HG02798 (cell line): Measurements from ENCODE around the gene RAB44.

Experiments
- ATAC-seq: cut with Tn5 transposase; IDR thresholded peaks from one replicate; pipeline ENCODE4 v1.9.1; 2021; ENCODE audit warnings: mild to moderate bottlenecking; ENCODE audit not compliant: unreplicated experiment, poor library complexity

RAB44 gene

DNA sequence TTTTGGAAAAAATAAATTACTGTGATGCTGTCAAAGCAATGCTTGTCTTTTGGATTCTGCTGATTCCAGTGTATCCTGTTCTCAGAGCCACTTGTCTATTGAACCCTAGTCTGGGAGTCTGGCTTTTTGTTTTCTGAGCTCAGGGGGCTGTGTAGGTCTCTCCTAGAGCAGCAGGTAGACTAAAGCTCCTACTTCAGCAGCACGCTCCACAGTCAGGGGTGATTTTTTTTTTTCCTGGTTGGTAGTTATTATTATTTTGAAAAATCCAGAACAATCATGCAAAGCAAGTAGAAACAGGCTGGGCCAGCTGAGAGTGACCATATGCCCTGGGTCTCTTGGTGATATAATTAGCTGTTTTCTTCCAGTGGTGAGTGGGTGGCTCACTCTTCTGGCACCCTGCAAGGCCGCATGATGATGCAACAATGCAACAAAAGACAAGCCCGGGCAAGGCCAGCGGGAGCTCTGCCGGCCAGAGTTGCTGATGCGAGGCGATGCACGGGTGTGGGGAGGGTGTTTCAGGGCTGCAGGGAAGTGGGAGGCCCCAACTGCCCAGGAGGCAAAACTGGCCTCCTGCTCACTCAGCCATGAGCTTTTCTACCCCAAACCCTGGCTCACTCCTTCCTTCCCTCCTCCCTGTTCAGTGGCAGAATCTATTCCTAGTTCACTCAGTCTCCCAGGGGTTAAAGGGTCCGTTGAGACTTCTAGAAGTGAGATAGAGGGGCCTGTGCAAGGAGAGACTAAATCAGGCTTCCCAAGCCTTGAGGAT lies 30.6 kb upstream of the RAB44 start:
- peak; percentile 88 for ATAC-seq

DNA sequence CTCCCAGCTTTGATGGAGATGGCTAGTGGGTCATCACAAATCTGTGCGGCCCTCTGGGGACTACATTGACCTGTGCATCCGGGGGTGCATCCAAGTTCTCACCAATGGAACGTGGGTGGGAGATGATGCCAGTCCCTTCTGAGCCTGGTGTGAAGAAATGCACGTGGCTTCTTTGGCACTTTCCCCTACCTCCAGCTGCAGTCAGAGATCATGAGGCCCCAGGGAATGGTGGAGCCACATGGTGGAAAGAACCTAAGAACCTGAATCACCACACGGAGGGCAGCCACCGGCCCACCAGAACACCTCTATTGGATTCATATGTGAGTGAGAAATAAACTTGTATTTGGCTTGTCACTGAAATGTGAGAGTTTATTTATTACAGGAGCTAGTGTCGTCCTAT lies 29.0 kb upstream of the RAB44 start:
- no peak for ATAC-seq

DNA sequence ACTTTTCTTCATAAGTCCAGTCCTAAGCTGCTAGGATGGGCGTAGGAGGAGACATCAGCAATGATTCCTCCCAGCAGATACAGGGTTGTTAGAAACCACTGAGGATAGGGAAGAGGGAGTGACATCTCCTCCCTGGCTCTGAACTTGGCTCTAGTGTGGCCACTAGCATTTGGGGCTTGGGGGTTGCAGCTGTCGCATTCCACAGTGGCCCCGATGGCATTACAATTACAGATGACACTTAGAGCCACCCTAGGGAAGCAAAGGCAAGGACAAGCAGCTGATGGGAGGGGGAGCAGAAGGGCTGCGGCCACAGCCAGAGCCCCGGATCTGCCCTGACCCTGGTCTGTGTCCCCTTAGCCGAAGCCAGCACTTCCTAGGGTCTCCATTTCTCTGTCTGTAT lies 28.6 kb upstream of the RAB44 start:
- ATAC-seq, result no peak

DNA sequence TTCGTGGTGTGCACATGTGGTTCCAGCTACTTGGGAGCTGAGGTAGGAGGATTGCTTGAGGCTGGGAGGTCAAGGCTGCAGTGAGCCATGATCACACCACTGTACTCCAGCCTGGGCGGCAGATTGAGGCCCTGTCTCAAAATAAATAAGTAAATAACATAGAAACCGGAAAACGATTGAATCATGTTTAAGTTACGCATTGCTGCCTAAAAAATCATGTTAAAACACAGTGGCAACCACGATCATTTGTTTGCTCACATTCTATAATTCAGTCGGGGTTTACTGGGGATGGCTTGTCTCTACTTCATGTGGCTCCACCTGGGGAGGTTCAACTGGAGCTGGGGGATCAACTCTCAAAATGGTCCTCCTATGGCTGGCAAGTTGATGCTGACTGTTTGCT lies 27.4 kb upstream of the RAB44 start:
- ATAC-seq, result no peak

DNA sequence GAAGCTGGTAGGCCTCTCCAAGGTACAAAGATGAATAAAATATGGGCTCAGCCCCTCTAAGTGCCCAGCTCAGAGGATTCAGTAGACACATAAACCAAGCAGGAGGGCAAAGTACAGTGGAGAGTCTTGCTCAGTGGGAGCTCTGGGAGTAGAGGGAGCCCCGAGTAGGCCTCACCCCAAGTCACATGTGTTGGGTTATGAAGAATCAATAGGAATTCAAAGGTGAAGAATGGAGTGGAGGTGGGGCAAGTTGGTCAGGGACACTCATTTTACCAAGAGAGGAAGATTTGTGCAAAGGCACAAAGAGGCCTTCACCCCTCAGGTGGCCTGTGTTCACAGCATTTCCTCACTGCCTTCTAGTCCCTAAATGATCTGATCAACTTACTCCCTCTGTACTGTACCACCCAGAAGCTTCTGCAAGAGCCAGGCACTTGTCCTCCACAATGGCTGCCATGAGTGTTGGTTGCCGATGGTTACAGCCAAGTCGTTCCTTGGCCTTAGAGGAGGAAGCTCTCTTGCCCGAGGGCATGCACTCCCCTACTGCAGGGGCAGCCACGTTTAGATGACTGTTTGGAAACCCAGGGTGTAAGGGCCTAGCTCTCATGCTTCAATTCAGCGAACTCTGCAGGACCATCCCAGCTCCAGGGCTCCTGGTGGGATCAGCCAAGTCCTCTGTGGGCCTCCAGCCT lies 25.8 kb upstream of the RAB44 start:
- no peak for ATAC-seq

DNA sequence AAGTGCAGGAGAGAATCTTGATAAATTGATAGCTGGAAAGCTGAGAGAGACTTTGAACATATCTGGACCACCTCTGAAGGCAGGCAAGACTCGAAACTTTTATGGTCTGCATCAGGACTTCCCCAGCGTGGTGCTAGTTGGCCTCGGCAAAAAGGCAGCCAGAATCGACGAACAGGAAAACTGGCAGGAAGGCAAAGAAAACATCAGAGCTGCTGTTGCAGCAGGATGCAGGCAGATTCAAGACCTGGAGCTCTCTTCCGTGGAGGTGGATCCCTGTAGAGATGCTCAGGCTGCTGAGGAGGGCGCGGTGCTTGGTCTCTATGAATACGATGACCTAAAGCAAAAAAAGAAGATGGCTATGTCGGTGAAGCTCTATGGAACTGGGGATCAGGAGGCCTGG lies 23.7 kb upstream of the RAB44 start:
- ATAC-seq, result no peak

DNA sequence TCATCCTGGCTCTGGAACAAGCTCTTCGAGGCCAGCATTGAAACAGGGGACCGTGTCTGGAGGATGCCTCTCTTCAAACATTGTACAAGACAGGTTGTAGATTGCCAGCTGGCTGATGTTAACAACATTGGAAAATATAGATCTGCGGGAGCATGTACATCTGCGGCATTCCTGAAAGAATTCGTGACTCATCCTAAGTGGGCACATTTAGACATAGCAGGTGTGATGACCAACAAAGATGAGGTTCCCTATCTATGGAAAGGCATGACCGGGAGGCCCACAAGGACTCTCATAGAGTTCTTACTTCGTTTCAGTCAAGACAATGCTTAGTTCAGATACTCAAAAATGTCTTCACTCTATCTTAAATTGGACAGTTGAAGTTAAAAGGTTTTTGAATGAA lies 22.7 kb upstream of the RAB44 start:
- no peak for ATAC-seq

DNA sequence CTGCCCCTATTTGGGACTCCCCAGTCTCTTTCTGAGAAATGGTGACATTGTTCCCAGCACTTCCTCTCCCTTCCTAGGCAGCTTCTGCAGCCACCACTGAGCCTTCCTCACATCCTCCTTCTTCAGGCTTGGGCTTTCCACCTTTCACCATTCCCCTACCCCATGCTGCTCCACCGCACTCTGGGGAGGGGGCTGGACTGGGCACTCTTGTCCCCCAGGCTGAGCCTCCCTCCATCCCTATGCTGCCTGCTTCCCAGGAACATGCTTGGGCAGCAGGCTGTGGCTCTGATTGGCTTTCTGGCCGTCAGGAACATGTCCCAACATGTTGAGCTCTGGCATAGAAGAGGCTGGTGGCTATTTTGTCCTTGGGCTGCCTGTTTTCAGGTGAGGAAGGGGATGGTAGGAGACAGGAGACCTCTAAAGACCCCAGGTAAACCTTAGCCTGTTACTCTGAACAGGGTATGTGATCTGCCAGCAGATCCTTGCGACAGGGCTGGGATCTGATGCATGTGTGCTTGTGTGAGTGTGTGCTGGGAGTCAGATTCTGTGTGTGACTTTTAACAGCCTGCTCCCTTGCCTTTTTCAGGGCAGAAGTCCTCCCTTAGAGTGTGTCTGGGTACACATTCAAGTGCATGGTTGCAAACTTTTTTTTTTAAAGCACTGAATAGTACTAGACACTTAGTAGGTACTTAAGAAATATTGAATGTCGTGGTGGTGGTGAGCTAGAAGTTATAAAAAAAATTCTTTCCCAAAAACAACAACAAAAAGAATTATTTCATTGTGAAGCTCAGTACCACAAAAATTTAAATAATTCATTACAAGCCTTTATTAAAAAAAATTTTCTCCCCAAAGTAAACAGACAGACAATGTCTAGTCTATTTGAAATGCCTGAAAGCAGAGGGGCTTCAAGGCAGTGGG lies 21.2 kb upstream of the RAB44 start:
- ATAC-seq, result no peak

DNA sequence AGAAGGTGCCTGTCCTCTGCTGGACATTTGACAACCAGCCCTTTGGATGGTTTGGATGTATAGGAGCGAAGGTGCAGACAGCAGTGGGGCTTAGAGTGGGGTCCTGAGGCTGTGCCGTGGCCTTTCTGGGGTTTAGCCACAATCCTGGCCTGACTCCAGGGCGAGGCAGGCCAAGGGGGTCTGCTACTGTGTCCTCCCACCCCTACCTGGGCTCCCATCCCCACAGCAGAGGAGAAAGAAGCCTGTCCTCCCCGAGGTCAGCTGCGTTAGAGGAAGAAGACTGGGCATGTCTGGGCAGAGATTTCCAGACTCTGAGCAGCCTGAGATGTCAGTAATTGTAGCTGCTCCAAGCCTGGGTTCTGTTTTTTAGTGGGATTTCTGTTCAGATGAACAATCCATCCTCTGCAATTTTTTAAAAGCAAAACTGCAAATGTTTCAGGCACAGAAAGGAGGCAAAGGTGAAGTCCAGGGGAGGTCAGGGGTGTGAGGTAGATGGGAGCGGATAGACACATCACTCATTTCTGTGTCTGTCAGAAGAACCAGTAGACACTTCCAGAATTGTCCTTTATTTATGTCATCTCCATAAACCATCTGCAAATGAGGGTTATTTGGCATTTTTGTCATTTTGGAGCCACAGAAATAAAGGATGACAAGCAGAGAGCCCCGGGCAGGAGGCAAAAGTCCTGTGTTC lies 20.4 kb upstream of the RAB44 start:
- no peak for ATAC-seq

DNA sequence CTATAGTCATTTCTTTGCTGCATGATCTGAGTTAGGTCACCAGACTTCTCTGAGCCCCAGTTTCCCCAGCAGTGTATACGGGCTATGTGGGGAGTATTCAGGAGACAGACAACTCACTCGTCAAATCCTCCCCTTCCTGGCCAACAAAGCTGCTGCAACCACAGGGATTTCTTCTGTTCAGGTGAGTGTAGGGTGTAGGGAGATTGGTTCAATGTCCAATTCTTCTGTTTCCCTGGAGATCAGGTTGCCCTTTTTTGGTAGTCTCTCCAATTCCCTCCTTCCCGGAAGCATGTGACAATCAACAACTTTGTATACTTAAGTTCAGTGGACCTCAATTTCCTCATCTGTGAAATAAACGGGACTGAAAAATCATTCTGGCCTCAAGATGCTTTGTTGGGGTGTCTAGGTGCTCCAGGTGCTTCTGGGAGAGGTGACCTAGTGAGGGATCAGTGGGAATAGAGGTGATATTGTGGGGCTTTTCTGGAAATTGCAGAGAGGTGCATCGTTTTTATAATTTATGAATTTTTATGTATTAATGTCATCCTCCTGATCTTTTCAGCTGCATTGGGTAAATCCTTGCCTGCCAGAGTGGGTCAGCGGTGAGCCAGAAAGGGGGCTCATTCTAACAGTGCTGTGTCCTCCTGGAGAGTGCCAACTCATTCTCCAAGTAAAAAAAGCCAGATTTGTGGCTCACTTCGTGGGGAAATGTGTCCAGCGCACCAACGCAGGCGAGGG lies 19.7 kb upstream of the RAB44 start:
- no peak for ATAC-seq

DNA sequence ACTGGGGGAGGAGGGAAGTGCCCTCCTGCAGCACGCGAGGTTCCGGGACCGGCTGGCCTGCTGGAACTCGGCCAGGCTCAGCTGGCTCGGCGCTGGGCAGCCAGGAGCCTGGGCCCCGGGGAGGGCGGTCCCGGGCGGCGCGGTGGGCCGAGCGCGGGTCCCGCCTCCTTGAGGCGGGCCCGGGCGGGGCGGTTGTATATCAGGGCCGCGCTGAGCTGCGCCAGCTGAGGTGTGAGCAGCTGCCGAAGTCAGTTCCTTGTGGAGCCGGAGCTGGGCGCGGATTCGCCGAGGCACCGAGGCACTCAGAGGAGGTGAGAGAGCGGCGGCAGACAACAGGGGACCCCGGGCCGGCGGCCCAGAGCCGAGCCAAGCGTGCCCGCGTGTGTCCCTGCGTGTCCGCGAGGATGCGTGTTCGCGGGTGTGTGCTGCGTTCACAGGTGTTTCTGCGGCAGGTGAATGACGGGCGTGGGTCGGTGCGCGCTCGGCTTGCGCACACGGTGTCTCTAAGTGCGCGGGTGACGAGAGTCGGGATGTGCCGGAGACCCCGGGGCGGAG lies 19.1 kb upstream of the RAB44 start, which contains the start of gene CDKN1A:
Gene CDKN1A (plus strand): TSS at position 227 of the 555 bp plus-strand sequence. CDS start 5,388 bp downstream, outside the sequence.
- ATAC-seq, result peak; percentile 60

DNA sequence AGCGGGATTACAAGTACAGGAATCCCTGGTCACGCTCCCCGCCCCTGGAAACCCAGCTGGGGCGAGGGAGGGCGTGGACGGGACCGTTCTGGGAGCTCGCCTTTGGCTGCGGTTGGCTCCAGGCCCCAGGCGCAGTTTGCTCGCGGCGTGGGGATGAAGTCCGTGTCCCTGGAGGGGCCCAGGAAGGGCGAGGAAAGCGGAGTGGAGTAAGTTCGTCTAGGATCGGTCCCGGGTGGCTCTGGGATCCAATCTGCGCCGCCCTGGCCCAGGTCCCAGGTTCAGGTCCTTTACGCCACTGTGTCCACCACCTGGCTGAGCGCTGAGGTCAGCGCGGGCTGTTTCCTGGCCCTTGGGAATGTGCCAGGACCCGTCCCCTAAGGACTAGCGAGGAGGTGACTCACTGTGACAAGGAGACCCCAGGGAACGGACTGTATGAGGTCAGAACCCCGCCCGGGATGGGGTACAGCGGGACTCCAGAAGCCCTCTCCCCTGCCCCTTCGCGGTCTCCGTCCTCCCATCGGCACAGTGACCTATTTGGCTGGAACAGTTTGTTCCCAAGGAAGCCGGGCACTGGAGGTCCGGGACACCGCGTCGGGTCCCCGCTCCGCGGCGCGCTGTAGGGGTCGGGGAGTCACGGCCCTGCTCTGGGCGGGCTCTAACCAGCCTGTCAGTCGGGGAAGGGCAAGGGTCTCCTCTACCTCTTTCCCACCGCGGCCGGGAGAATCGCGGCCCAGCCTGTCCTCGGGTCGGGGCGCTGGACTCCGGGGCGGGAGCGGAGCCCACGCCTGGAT lies 18.4 kb upstream of the RAB44 start:
- ATAC-seq, result no peak

DNA sequence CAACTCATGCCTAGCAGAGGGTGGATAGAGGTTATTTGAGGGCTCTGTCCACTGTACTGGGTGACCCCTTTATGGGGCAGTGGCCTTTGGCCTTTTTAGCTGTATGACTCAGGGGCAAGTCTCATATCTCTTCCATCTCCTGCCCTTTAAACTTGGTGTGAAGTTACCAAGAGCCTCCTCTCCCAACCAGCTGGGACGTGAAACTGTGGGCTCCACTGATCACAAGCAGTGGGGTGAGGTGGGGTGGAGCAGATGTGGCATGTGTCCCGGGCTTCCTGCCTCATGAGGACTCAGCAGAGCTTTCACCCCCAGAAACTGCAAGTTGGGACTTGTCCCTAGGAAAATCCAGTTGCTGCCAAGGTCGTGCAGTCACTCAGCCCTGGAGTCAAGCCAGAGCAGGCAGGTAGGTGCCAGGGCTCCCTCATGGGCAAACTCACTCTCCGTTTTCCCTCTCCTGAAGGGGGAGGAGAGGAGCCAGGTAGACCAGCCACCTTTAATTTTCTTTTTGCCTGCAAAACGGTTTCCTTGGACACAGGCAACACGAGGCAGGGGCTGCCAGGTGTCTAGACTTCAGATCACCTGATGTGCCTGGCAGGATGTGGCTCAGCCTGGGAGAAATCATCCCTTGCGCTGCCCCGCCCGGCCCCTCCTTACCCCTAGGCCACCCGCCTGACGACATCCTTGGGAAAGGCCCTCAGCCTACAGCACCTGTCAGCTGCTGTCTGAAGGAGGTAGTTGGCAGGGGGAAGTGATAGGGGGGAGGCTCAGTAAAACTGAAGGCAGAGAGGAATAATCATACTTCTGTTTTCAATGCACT lies 15.1 kb upstream of the RAB44 start:
- no peak for ATAC-seq

DNA sequence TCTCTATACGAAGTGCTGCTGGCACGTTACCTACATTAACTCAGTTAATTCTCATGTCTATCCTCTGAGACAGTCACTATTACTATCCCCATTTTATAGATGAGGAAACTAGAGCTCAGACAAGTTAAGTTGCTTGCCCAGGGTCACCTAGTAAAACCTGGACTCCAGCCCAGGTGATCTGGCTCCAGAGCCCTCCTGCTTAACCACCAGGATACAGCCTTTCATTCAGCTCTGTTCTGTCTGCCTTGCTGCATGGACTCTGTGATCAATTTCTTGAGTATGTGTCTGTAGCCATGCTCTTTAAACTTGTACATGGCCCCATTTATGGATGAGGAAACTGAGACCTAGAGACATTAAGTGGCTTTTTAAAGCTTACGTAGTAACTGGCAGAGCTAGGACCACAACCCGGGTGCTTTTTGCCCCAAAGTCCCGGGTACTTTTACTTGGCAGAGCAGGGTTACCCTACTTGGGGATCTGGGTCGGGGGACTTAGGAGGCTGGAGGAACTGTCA lies 14.4 kb upstream of the RAB44 start:
- ATAC-seq, result no peak

DNA sequence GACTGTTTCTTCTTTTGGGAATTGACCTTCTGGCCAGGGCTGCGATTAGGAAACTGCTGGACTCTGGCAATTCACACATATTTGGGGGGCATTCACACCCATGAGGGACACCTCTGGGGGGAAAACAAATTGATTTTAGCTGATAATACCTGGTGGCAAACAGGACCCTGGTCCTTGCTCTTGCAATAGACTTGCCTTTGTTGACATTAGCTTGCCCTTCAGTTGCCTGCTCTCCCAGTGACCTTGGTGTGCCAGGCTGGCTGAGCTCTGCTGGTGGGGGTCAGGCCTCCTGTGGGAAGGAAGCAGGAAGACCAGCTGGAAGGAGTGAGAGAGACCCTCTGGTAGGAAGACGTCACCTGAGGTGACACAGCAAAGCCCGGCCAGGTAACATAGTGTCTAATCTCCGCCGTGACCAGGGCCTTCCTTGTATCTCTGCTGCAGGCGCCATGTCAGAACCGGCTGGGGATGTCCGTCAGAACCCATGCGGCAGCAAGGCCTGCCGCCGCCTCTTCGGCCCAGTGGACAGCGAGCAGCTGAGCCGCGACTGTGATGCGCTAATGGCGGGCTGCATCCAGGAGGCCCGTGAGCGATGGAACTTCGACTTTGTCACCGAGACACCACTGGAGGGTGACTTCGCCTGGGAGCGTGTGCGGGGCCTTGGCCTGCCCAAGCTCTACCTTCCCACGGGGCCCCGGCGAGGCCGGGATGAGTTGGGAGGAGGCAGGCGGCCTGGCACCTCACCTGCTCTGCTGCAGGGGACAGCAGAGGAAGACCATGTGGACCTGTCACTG lies 13.8 kb upstream of the RAB44 start:
- ATAC-seq, result no peak

DNA sequence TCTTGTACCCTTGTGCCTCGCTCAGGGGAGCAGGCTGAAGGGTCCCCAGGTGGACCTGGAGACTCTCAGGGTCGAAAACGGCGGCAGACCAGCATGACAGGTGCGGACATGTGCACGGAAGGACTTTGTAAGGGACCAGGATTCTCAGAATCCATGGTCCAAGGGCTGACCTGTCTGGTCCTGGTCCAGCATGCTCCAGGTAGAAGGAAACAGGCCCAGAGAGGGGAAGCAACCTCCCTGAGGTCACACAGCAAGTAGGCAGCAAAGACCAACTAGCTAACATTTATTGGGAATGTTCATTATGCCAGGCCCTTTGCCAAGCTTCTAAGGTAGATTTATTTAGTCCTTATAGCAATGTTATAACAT lies 13.2 kb upstream of the RAB44 start:
- no peak for ATAC-seq
